NCI-H1048 (cell line): ENCODE measurements around the gene KANK3.
"Not testable (repeated sequence)": the region's sequence is repeated elsewhere in the genome, so short reads cannot be mapped to it uniquely, and the experiment has no call there.

Experiments
- DNase-seq: peaks from one replicate; lab custom pipeline; 2025; lab: John Stamatoyannopoulos, UW

The KANK3 gene

DNA sequence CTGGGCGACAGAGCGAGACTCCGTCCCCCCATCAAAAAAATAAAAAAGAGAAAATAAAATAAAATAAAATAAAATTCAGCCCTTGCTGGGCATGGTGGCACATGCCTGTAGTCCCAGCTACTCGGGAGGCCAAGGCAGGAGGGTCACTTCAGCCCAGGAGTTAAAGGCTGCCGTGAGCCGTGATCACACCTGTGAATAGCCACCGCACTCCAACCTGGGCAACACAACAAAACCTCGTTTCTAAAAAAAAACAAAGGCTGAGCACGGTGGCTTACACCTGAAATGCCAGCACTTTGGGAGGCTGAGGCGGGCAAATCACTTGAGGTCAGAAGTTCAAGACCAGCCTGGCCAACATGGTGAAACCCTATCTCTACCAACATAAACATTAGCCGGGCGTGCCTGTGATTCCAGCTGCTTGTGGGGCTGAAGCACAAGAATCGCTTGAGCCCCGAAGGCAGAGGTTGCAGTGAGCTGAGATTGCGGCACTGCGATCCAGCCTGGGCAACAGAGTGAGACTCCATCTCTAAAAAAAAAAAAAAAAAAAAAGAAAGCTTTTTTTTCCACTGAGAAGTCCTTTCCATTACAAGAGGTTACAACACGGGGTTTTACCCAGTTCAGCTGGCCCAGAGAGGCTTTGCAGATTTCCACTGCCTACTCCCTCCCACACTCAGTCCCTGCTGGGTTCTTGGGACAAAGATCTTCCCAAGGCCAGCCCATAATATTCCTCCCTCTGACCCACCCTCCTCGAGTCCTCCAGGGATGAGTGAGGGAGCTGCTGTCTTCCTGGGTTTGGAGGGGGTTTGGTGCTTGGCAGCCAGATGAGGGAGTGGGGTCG, 27.3 kb upstream of the KANK3 start:
- no peak for DNase-seq

DNA sequence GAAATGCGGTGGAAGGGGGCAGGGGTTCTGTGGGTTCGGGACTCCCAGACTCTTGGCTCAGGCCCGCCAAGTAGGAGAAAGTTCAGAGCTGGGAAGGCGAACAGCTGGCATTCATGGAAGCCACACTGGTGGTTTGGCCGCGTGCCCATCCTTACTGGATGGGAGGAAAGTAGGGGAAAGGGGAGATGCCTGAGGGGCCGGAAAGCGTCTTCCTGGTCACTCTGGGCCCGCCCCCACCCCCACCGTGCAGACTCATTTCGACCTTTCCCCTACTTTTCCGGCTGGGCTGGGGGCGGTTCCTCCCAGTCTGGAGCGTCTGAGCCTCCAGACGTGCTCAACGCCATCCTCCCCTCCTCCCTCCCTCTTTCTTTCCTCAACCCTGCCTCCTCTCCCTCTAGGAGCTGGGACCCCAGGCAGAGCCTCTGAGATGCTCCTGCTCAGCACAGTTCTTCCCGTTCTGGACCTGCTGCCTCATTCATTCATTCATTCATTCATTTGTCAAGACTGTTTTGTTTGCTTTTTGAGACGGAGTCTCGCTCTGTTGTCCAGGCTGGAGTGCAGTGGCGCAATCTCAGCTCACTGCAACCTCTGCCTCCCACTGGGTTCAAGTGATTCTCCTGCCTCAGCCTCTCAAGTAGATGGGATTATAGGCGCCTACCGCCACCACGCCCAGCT, 24.4 kb upstream of the KANK3 start:
- no peak for DNase-seq

DNA sequence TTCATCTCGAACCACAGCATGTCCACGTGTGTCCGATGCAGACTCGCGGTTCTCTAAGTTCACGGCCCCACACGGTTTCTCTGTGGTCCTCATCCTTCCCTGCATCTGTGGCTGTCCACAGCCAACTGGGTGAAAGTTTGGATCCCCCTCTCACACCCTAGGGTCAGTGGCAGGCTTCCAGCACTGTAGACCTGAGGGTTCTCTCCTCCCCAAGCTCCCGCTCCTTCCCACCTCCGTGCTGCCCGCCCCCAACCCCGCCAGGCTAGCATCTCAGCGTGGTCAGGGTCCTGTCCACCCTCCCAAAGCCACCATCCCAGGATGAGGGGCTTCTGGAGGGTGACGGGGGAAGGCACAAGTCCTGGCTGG, 23.9 kb upstream of the KANK3 start:
- DNase-seq = no peak

DNA sequence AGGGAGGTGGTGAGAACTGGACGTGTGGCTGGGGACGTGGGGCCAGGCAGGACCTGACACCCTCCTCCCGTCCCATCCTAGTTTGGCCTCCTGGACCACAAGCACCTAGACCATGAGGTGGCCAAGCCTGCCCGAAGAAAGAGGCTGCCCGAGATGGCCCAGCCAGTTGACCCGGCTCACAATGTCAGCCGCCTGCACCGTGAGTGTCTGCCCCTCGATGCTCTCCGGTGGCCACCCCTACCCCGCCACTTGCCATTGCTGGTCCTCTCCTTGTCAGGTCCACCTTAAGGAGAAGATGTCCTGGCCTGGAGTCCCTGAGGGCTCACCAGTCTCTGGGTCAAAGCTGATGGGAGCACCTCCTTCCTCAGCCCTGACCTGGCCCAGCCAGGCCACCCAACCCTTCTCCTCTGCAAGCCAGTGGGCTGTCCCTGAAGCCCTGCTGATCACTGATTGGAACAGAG, 23.1 kb upstream of the KANK3 start:
- DNase-seq = no peak

- no peak for DNase-seq
Observed at GRCh38 chr19:8363803-8364771, 21.0 kb upstream of the KANK3 start, which contains the start of gene ANGPTL4. Gene ANGPTL4, plus strand, starts transcription at chr19:8364155. Its CDS starts 167 bp downstream, at chr19:8364322.

GRCh38 chr19:8361921-8362793, 19.1 kb upstream of the KANK3 start:
- no peak for DNase-seq

DNA sequence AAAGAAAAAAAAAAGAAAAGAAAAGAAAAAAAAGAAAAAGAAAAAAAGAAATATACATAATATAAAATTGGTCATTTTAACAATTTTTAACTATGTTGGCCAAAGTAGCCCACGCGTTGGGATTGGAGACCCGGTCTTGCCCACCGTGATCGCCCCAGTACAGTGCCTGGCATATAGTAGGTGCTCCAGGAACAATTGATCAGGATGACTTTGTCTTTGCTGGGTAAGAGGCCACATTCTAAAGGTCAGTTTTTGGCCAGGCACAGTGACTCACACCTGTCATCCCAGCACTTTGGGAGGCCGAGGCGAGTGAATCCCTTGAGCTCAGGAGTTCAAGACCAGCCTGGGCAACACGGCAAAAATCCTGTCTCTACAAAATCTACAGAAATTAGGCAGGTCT, 17.1 kb upstream of the KANK3 start:
- DNase-seq = no peak

- no peak for DNase-seq
Observed at GRCh38 chr19:8358948-8359347, 15.9 kb upstream of the KANK3 start.

- no peak for DNase-seq
Observed at GRCh38 chr19:8357007-8357521, 14.0 kb upstream of the KANK3 start.

GRCh38 chr19:8355631-8356402, 12.8 kb upstream of the KANK3 start:
- no peak for DNase-seq

DNA sequence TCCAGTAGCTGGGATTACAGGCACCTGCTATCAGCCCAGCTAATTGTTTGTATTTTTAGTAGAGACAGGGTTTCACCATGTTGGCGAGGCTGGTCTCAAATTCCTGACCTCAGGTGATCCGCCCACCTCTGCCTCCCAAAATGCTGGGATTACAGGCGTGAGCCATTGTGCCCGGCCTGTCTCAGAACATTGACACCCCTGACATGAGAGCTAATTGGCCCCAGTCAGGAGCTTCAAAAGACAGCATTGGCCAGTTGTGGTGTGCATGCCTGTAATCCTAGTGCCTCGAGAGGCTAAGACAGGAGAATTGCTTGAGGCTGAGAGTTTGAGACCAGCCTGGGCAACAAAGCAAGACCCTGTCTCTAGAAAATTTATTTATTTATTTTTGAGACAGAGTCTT, 9.8 kb upstream of the KANK3 start:
- DNase-seq = not testable (repeated sequence)

GRCh38 chr19:8352134-8352827, 9.2 kb upstream of the KANK3 start:
- DNase-seq = no peak

- DNase-seq = not testable (repeated sequence)
Observed at GRCh38 chr19:8349629-8350372, 6.7 kb upstream of the KANK3 start.

- DNase-seq = no peak
Observed at GRCh38 chr19:8343483-8343844, 402 bp upstream of the KANK3 start.

GRCh38 chr19:8342316-8342683, 762 bp downstream of the KANK3 start:
- DNase-seq = no peak

DNA sequence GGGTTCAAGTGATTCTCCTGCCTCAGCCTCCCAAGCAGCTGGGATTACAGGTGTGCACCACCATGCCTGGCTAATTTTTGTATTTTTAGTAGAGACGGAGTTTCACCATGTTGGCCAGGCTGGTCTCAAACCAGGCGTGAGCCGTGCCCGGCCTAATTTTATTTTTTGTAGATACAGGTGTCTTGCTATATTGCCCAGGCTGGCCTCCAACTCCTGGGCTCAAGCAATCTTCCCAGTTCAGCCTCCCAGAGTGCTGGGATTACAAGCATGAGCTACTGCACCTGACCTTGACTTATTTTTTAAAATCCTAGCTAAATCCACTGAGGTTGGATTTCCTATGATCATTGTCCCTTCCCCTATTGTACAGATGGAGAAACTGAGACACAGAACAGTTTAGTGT, 1.6 kb downstream of the KANK3 start:
- DNase-seq = not testable (repeated sequence)

DNA sequence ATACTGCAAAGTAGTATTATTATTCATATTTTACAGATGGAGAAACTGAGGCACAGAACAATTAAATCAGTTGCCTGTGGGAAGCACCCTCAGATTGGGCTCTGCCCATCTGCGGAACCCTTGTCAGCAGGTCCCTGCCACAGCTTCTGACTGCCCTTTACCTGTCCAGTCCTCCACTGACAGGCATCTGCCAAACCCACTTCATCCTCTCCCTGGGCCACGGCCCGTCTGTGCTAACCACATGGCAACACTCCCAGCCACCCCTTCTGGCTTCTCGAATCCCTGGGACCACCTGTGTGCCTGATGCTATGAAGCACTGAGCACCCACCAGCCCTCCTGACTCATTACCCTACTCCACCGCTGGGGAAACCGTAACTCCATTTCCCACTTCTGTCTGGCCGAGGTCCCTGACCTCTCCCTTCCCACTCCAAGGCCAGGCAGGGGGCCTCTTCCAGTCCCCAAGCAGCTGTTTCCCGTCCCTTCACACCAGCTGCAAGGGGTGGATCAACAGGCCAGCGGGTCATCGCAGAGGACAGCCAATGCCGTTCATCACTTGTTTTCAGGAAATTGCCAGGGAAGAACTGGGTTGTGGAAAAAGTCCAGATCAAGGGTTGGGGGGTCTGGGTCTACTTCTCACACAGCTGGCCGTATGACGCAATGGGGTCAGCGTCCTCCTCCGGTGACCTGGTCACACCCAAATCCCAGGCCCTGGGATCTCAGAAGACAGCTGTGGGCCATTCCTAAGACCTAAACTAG, 2.5 kb downstream of the KANK3 start:
- no peak for DNase-seq

DNA sequence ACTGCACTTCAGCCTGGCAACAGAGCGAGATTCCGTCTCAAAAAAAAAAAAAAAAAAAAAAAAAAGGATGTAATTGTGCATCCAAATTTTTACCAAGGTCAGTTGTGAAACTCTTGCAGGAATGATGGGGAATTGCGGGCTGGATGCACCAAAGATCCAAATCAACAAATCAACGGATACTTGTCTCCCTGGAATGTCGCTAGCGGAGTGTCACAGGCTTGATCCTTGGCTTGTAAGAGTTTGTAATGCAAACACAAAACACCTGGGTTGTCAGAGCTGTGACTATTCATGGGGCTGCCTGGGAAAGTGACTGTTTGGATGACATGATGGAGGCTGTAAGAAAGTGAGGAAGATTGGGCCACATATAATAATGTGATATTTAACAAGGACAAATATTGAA, 4.2 kb downstream of the KANK3 start:
- DNase-seq = no peak
